GM12875 (cell line): ENCODE measurements around the gene VGLL4.
A peak's percentile ranks its signal among the peaks of the same experiment; 100 is the strongest.

Experiments used
- H3K4me3 ChIP-seq: one replicate; pipeline ENCODE4 v1.5.1; 2011; ENCODE audit warnings: low read depth, low read length, control low read depth
- TF ChIP-seq, protein P1 (sequence below): IDR thresholded peaks from 2 replicates; pipeline ENCODE4 v1.5.1; 2011; ENCODE audit warnings: low read depth, mild to moderate bottlenecking, control low read depth, inconsistent platforms, low read length, moderate library complexity, borderline replicate concordance; ENCODE audit not compliant: insufficient read depth

The VGLL4 gene

DNA sequence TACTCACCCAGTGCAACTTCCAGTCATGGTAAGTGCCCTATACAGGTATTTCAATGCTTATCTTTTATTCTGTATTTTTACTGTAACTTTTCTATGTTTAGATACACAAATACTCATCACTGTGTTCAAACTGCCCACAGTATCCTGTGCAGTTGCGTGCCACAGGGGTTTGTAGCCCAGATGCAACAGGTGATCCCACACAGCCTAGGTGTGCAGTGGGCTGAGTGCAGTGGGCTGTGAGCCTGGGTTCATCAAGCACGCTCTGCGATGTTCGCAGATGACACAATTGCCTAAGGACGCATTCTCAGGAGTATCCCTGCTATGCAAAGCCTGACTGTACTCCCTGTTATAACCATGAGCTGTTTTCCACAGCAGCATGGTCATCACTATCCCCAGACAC lies 36.2 kb upstream of the VGLL4 start:
- no peak overlapping the region for H3K4me3 ChIP-seq
- TF ChIP-seq, protein P1, sequence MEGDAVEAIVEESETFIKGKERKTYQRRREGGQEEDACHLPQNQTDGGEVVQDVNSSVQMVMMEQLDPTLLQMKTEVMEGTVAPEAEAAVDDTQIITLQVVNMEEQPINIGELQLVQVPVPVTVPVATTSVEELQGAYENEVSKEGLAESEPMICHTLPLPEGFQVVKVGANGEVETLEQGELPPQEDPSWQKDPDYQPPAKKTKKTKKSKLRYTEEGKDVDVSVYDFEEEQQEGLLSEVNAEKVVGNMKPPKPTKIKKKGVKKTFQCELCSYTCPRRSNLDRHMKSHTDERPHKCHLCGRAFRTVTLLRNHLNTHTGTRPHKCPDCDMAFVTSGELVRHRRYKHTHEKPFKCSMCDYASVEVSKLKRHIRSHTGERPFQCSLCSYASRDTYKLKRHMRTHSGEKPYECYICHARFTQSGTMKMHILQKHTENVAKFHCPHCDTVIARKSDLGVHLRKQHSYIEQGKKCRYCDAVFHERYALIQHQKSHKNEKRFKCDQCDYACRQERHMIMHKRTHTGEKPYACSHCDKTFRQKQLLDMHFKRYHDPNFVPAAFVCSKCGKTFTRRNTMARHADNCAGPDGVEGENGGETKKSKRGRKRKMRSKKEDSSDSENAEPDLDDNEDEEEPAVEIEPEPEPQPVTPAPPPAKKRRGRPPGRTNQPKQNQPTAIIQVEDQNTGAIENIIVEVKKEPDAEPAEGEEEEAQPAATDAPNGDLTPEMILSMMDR: no peak

DNA sequence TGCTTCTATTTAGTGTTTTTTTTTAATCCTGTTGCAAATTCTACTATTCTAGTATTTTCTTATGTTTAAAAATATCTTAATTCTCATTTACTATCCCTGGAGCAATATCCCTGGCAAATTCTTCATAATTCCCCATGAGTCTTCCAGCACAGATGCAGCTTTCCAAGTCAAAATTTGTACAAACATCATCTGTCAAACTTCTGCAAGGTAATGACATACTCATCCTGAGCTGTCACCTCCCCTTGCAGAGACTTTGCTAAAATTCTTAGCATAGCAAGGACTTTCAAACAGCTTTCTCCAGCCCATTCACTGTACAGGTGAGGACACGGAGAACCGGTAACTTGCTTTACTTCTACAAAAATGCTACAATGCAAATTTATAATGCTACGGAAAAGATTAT lies 28.6 kb upstream of the VGLL4 start:
- H3K4me3 ChIP-seq: no peak overlapping the region
- TF ChIP-seq, protein P1: no peak

- TF ChIP-seq, protein P1: no peak
- H3K4me3 ChIP-seq: no peak overlapping the region
Observed at GRCh38 chr3:11671648-11672100, 28.0 kb upstream of the VGLL4 start.

- H3K4me3 ChIP-seq: no peak overlapping the region
- TF ChIP-seq, protein P1: no peak
Observed at GRCh38 chr3:11668243-11669235, 24.8 kb upstream of the VGLL4 start.

- no peak overlapping the region for H3K4me3 ChIP-seq
- TF ChIP-seq, protein P1: no peak
Observed at GRCh38 chr3:11665331-11665730, 21.6 kb upstream of the VGLL4 start.

DNA sequence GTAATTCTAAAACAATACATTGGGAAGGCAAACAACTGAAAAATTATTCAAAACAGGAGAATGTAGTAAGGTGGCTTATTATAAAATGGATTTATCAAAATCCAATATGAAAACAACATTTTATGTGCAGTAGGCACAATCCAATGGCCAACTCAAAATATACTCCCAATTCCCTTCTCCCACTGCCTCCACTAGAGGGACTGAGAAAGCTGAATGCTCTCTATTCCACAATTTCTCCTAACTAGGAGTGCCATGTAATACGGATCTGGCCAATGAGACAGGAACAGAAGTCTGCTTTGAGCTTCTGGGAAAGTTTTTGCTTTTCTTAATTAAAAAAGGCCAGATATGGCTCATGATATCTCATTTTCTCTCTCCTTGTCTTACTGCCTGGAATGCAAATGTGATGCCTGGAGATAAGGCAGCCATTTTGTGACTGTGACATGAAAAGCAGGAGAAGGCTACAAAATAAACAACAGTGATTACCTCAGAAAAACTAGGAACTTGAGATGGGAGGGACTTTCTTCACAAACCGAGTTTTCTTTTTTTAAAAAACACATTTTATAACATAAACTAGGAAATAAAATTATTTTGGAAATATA lies 18.8 kb upstream of the VGLL4 start:
- no peak overlapping the region for H3K4me3 ChIP-seq
- TF ChIP-seq, protein P1: peak; percentile 18; the same call in 1 of the 2 replicates
